GM23338 (cell line): Measurements from ENCODE around the gene PHYHIPL.

Source experiments
- CTCF ChIP-seq, 2 experiments: fragments of 200-600 bp in 1 of 2; sonication (generic) in 1 of 2; conservative IDR thresholded peaks; 2 replicates each; pipeline versions ENCODE4 v1.5.1 to v1.6.1; 2016 to 2017; ENCODE audit warnings: antibody characterized with exemption in 2 of 2, low read depth in 2 of 2, mild to moderate bottlenecking in 2 of 2, moderate library complexity in 1 of 2
- EZH2 ChIP-seq: fragments of 200-600 bp; sonication (generic); IDR thresholded peaks from one replicate; pipeline ENCODE4 v1.8.0; 2017; ENCODE audit warnings: antibody characterized with exemption, mild to moderate bottlenecking, low read depth; ENCODE audit not compliant: unreplicated experiment
- EZH2phosphoT487 ChIP-seq: fragments of 200-600 bp; sonication (generic); IDR thresholded peaks from one replicate; pipeline ENCODE4 v1.8.1; 2018; ENCODE audit warnings: antibody characterized with exemption; ENCODE audit not compliant: unreplicated experiment
- JUNB ChIP-seq: IDR thresholded peaks from one replicate; pipeline ENCODE4 v1.6.1; 2016; ENCODE audit warnings: antibody characterized with exemption; ENCODE audit not compliant: unreplicated experiment
- NANOG ChIP-seq: IDR thresholded peaks from 2 replicates; pipeline ENCODE4 v1.6.1; 2016; ENCODE audit warnings: antibody characterized with exemption, borderline replicate concordance
- POLR2AphosphoS5 ChIP-seq: IDR thresholded peaks from 2 replicates; pipeline ENCODE4 v1.6.1; 2016; ENCODE audit warnings: antibody characterized with exemption, low read depth

GRCh38 chr10:59245686-59246085 is 69.2 kb downstream of the PHYHIPL start:
- TF ChIP-seq JUNB (no peak), CTCF (conservative IDR thresholded peaks at IDR 0.05; ENCODE audit: low read depth in 2 of 2) (no peak), POLR2AphosphoS5 (no peak), EZH2 (no peak), EZH2phosphoT487 (no peak), NANOG (no peak)
